Endodermal cell (in vitro differentiated cells): ENCODE measurements around the gene MED19. TPM values are rescaled to one million over a fixed set of nuclear protein-coding genes. Genes with fewer than 3 reads are reported as not detected.

Source experiments
- DNase-seq: peaks from one replicate; pipeline ENCODE4 v3.0.0-alpha.2; 2017
- H3K27ac ChIP-seq: 2 replicates; pipeline ENCODE4 v1.5.1; 2013; ENCODE audit warnings: mild to moderate bottlenecking, low read depth, low read length, moderate library complexity
- H3K27me3 ChIP-seq: 2 replicates; pipeline ENCODE4 v1.6.1; 2013; ENCODE audit warnings: mild to moderate bottlenecking, low read length, moderate library complexity; ENCODE audit not compliant: insufficient read depth, control insufficient read depth, poor library complexity, severe bottlenecking
- H3K36me3 ChIP-seq: 2 replicates; pipeline ENCODE4 v1.7.0; 2013; ENCODE audit warnings: mild to moderate bottlenecking, low read length, moderate library complexity; ENCODE audit not compliant: control insufficient read depth, insufficient read depth
- H3K4me1 ChIP-seq: one replicate; pipeline ENCODE4 v1.7.0; 2013; ENCODE audit warnings: low read length; ENCODE audit not compliant: control insufficient read depth, insufficient read depth
- H3K4me3 ChIP-seq: 2 replicates; pipeline ENCODE4 v1.5.1; 2013; ENCODE audit warnings: mild to moderate bottlenecking, low read length, moderate library complexity
- H3K9ac ChIP-seq: 2 replicates; pipeline ENCODE4 v1.6.1; 2013; ENCODE audit warnings: mild to moderate bottlenecking, low read length, moderate library complexity; ENCODE audit not compliant: poor library complexity, severe bottlenecking; ENCODE audit errors: extremely low read depth
- H3K9me3 ChIP-seq: 2 replicates; pipeline ENCODE4 v1.6.1; 2013; ENCODE audit warnings: mild to moderate bottlenecking, low read length, moderate library complexity; ENCODE audit not compliant: control insufficient read depth
- H3K27ac Mint-ChIP-seq: 2 replicates; pipeline ENCODE4 v1.8.0; 2020; ENCODE audit warnings: mixed read lengths
- H3K27me3 Mint-ChIP-seq: 2 replicates; pipeline ENCODE4 v1.8.0; 2021; ENCODE audit warnings: mild to moderate bottlenecking, mixed read lengths; ENCODE audit not compliant: insufficient read depth
- H3K36me3 Mint-ChIP-seq: 2 replicates; pipeline ENCODE4 v1.8.0; 2020; ENCODE audit warnings: low read depth, mixed read lengths
- H3K4me1 Mint-ChIP-seq: 2 replicates; pipeline ENCODE4 v1.8.0; 2020; ENCODE audit warnings: mixed read lengths
- H3K4me3 Mint-ChIP-seq: 2 replicates; pipeline ENCODE4 v1.8.0; 2020; ENCODE audit warnings: mild to moderate bottlenecking, moderate library complexity, mixed read lengths
- H3K9me3 Mint-ChIP-seq: 2 replicates; pipeline ENCODE4 v1.8.0; 2020; ENCODE audit warnings: mild to moderate bottlenecking, mixed read lengths
- CTCF ChIP-seq: fragments of 200-600 bp; sonication (generic); conservative IDR thresholded peaks from 2 replicates; pipeline ENCODE4 v1.5.0; 2021; ENCODE audit warnings: antibody characterized with exemption, mild to moderate bottlenecking
- WGBS, 2 experiments: methylation state at CpG; one replicate each; pipeline versions ENCODE4 v1.1.5 to v1.1.7; 2013; ENCODE audit warnings: missing lambda C conversion rate in 2 of 2, mixed read lengths in 1 of 2; ENCODE audit not compliant: insufficient coverage in 1 of 2, insufficient read length in 1 of 2; 5-methylcytosine and 5-hydroxymethylcytosine counted together
- total RNA-seq, 2 donors: library from RNA; stranded (reverse); fragmentation: NEBNext Ultra II Directional in 1 of 2; extraction: Animal tissue kit (Norgen Biotek cat#: 25700) in 1 of 2; gene quantifications; 2 replicates in 1 of 2; 3 replicates in 1 of 2; pipeline ENCODE4 v1.2.1, GENCODE V29; 2021

MED19 gene
- total RNA-seq, 2 donors from 2014 or later: 18.5 TPM

- Histone ChIP-seq H3K4me3 (peak within 1 kb of the TSS; percentile 94), H3K4me1 (no peaks in the 10 kb centered on the region), H3K27me3 (no peaks in the 10 kb centered on the region), H3K27ac (peak within 1 kb of the TSS; percentile 86), H3K36me3 (peaks cover 66% of the 10 kb centered on the region), H3K9ac (peak within 1 kb of the TSS; percentile 87), H3K9me3 (no peaks in the 10 kb centered on the region)
- peak; percentile 99 for DNase-seq
- peak within 1 kb of the TSS; percentile 98 for H3K4me3 Mint-ChIP-seq
- H3K36me3 Mint-ChIP-seq: peaks cover 50% of the 10 kb centered on the region
- H3K27me3 Mint-ChIP-seq: no peaks in the 10 kb centered on the region
- no peaks in the 10 kb centered on the region for H3K9me3 Mint-ChIP-seq
- peak within 1 kb of the TSS; percentile 97 for H3K27ac Mint-ChIP-seq
- peaks cover 11% of the 10 kb centered on the region for H3K4me1 Mint-ChIP-seq
- TF ChIP-seq CTCF: no peak
- 0% methylated on average over 42 to 75 of the region's 75 CpGs for WGBS, 2 experiments
Observed at GRCh38 chr11:57741132-57742086, 29.4 kb upstream of the MED19 start, which contains the start of gene SELENOH. SELENOH (plus strand) TSS chr11:57741491; CDS start chr11:57741596, 105 bp downstream.

GRCh38 chr11:57735619-57736298, 23.7 kb upstream of the MED19 start:
- H3K27me3 ChIP-seq: no peaks in the 10 kb centered on the region
- H3K27ac ChIP-seq: no peak overlapping the region
- Mint-ChIP-seq H3K27me3 (no peaks in the 10 kb centered on the region), H3K27ac (peak overlapping the region; percentile 86), H3K36me3 (peaks cover 35% of the 10 kb centered on the region), H3K9me3 (no peaks in the 10 kb centered on the region), H3K4me3 (peak overlapping the region; percentile 24), H3K4me1 (peaks cover 18% of the 10 kb centered on the region)
- H3K36me3 ChIP-seq: peaks cover 55% of the 10 kb centered on the region
- peaks cover 7% of the 10 kb centered on the region for H3K4me1 ChIP-seq
- TF ChIP-seq CTCF: no peak
- H3K9me3 ChIP-seq: no peaks in the 10 kb centered on the region
- H3K4me3 ChIP-seq: peak overlapping the region; percentile 63
- no peak overlapping the region for H3K9ac ChIP-seq
- peak; percentile 57 for DNase-seq
- 69 to 72% methylated on average over 3 of the region's 3 CpGs for WGBS, 2 experiments

GRCh38 chr11:57732661-57733060, 20.6 kb upstream of the MED19 start:
- WGBS, 2 experiments: 100% methylated on average over 1 of the region's 1 CpG
- no peaks in the 10 kb centered on the region for H3K27me3 ChIP-seq
- no peak for DNase-seq
- no peak overlapping the region for H3K9ac ChIP-seq
- H3K4me3 ChIP-seq: no peak overlapping the region
- peaks cover 24% of the 10 kb centered on the region for H3K36me3 ChIP-seq
- H3K4me1 ChIP-seq: peaks cover 7% of the 10 kb centered on the region
- Mint-ChIP-seq H3K4me1 (peaks cover 30% of the 10 kb centered on the region), H3K36me3 (peaks cover 27% of the 10 kb centered on the region), H3K9me3 (no peaks in the 10 kb centered on the region), H3K27me3 (no peaks in the 10 kb centered on the region), H3K4me3 (no peak overlapping the region), H3K27ac (no peak overlapping the region)
- H3K27ac ChIP-seq: no peak overlapping the region
- H3K9me3 ChIP-seq: no peaks in the 10 kb centered on the region
- TF ChIP-seq CTCF: no peak
